ENCODE results near the gene TMEM106A.
A peak's percentile ranks its signal among the peaks of the same experiment; 100 is the strongest.
"Not testable (repeated sequence)": the region's sequence is repeated elsewhere in the genome, so short reads cannot be mapped to it uniquely, and the experiment has no call there.

TMEM106A gene

DNA sequence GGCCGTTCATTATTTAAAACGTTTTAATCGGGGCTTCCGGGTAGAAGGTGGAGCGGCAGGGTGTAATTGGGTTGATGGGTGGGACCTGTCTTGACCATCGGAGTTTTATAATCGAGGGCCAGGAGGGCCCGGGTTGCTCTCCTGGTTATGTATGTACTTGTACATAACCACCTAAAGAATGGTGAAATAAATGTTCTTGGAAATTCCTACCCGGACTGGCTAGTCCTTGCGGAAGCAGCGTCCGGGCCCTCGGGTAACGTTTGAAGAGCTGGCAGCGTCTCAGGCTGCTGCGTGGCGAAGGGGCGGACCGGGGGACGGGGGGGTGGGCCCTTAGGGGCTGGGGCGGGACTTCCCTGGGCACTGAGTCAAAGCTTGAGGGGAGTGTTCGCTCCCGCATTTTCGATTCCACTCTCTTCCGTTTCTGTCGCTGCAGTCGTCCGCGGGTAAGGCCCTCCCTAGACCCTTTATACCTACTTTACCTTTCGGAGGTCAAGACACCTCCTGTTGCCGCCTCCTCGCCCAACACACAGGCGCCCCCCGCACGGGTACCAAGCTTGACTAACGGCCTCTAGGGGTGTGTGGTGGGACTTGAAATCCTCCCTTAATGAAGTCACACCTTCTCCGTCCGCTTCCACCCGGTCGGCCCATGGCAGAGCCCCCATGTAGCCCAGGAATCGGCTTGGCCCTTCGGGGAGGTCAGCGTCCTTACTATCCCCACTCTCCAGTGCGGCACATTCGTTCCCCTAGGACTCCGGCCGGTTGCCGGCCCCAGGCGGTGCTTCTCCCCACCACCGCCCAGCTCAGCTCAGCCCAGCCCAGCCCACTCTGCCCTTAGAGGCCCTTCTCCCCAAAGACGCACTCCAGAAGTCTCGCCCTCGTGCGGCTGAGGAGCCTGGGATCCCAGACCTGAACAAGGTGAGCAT is at the start of gene TMEM106A:
TMEM106A (plus strand) TSS at position 396 of the 923 bp plus-strand sequence. CDS start 1,167 bp downstream, outside the sequence.
- peak within 1 kb of the TSS; percentile 75 for H3K4me3 ChIP-seq (ENCODE audit: low read depth, low read length)
- peak within 1 kb of the TSS; percentile 72 for H3K9ac ChIP-seq (ENCODE audit: low read length)
- peak within 1 kb of the TSS; percentile 15; the same call in 1 of the 2 replicates for H3K27ac ChIP-seq (ENCODE audit: low read depth, low read length)
- no peaks in the 10 kb centered on the region for H3K27me3 ChIP-seq (ENCODE audit: control insufficient read depth, insufficient read depth, low read length)
- peaks cover 18% of the 10 kb centered on the region for H3K36me3 ChIP-seq (ENCODE audit: control insufficient read depth, insufficient read depth, low read length)
- peaks cover 15% of the 10 kb centered on the region for H3K4me1 ChIP-seq (ENCODE audit: control insufficient read depth, insufficient read depth, low read length)
- no peaks in the 10 kb centered on the region for H3K9me3 ChIP-seq (ENCODE audit: control insufficient read depth, insufficient read depth, low read depth, low read length)

DNA sequence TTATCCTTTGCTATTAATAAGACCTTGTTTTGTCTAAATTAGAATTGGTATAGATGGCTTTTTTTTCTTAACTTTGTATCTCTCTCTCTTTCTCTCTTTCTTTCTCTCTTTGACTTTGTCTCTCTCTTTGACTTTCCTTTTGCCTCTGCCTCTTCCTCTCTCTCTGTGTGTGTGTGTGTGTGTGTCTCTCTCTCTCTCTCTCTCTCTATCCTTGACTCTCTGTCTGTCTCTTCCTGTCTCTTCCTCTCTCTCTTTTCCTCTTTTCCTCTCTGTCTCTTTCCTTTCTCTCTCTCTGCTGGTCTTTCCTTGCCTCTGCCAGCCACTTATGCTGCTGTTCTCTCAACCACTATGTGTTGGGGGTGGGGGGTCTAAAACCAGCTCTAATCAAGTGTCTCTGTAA is 45.7 kb upstream of the TMEM106A start:
- H3K4me3 ChIP-seq (ENCODE audit: low read depth, low read length); H3K36me3 ChIP-seq (ENCODE audit: control insufficient read depth, insufficient read depth, low read length); H3K9me3 ChIP-seq (ENCODE audit: control insufficient read depth, insufficient read depth, low read depth, low read length); H3K4me1 ChIP-seq (ENCODE audit: control insufficient read depth, insufficient read depth, low read length); H3K9ac ChIP-seq (ENCODE audit: low read length); H3K27me3 ChIP-seq (ENCODE audit: control insufficient read depth, insufficient read depth, low read length); H3K27ac ChIP-seq (ENCODE audit: low read depth, low read length): not testable (repeated sequence)

GRCh38 chr17:43169561-43170139 is 42.0 kb upstream of the TMEM106A start:
- Histone ChIP-seq H3K4me1 (ENCODE audit: control insufficient read depth, insufficient read depth, low read length) (peaks cover 8% of the 10 kb centered on the region), H3K4me3 (ENCODE audit: low read depth, low read length) (peak overlapping the region; percentile 86), H3K27ac (ENCODE audit: low read depth, low read length) (peak overlapping the region; percentile 13; the same call in 1 of the 2 replicates), H3K27me3 (ENCODE audit: control insufficient read depth, insufficient read depth, low read length) (no peaks in the 10 kb centered on the region), H3K36me3 (ENCODE audit: control insufficient read depth, insufficient read depth, low read length) (no peaks in the 10 kb centered on the region), H3K9ac (ENCODE audit: low read length) (peak overlapping the region; percentile 83), H3K9me3 (ENCODE audit: control insufficient read depth, insufficient read depth, low read depth, low read length) (no peaks in the 10 kb centered on the region)

GRCh38 chr17:43170140-43170765 is 41.4 kb upstream of the TMEM106A start:
- Histone ChIP-seq H3K4me3 (ENCODE audit: low read depth, low read length) (peak overlapping the region; percentile 86), H3K9ac (ENCODE audit: low read length) (peak overlapping the region; percentile 83), H3K9me3 (ENCODE audit: control insufficient read depth, insufficient read depth, low read depth, low read length) (no peaks in the 10 kb centered on the region), H3K27me3 (ENCODE audit: control insufficient read depth, insufficient read depth, low read length) (no peaks in the 10 kb centered on the region), H3K36me3 (ENCODE audit: control insufficient read depth, insufficient read depth, low read length) (no peaks in the 10 kb centered on the region), H3K27ac (ENCODE audit: low read depth, low read length) (peak overlapping the region; percentile 52), H3K4me1 (ENCODE audit: control insufficient read depth, insufficient read depth, low read length) (peaks cover 8% of the 10 kb centered on the region)

- no peaks in the 10 kb centered on the region for H3K27me3 ChIP-seq (ENCODE audit: control insufficient read depth, insufficient read depth, low read length)
- peak within 1 kb of the TSS; percentile 52 for H3K27ac ChIP-seq (ENCODE audit: low read depth, low read length)
- H3K4me1 ChIP-seq (ENCODE audit: control insufficient read depth, insufficient read depth, low read length): peaks cover 8% of the 10 kb centered on the region
Observed at GRCh38 chr17:43170766-43171585, 40.7 kb upstream of the TMEM106A start, which contains the start of gene NBR1. NBR1 (plus strand) TSS chr17:43171214; CDS start chr17:43175800, 4,586 bp downstream.

GRCh38 chr17:43171586-43172487 is 39.8 kb upstream of the TMEM106A start:
- H3K9me3 ChIP-seq (ENCODE audit: control insufficient read depth, insufficient read depth, low read depth, low read length): no peaks in the 10 kb centered on the region
- H3K4me3 ChIP-seq (ENCODE audit: low read depth, low read length): peak overlapping the region; percentile 86
- no peaks in the 10 kb centered on the region for H3K27me3 ChIP-seq (ENCODE audit: control insufficient read depth, insufficient read depth, low read length)
- H3K27ac ChIP-seq (ENCODE audit: low read depth, low read length): peak overlapping the region; percentile 16; the same call in 1 of the 2 replicates
- H3K36me3 ChIP-seq (ENCODE audit: control insufficient read depth, insufficient read depth, low read length): peaks cover 13% of the 10 kb centered on the region
- H3K4me1 ChIP-seq (ENCODE audit: control insufficient read depth, insufficient read depth, low read length): peaks cover 8% of the 10 kb centered on the region
- peak overlapping the region; percentile 83 for H3K9ac ChIP-seq (ENCODE audit: low read length)

More at GRCh38 chr17:43170766-43171585, 40.7 kb upstream of the TMEM106A start, which contains the start of gene NBR1:
- Histone ChIP-seq H3K9me3 (ENCODE audit: control insufficient read depth, insufficient read depth, low read depth, low read length) (no peaks in the 10 kb centered on the region), H3K9ac (ENCODE audit: low read length) (peak within 1 kb of the TSS; percentile 83), H3K36me3 (ENCODE audit: control insufficient read depth, insufficient read depth, low read length) (peaks cover 5% of the 10 kb centered on the region; the same call in 1 of the 2 replicates), H3K4me3 (ENCODE audit: low read depth, low read length) (peak within 1 kb of the TSS; percentile 86)

DNA sequence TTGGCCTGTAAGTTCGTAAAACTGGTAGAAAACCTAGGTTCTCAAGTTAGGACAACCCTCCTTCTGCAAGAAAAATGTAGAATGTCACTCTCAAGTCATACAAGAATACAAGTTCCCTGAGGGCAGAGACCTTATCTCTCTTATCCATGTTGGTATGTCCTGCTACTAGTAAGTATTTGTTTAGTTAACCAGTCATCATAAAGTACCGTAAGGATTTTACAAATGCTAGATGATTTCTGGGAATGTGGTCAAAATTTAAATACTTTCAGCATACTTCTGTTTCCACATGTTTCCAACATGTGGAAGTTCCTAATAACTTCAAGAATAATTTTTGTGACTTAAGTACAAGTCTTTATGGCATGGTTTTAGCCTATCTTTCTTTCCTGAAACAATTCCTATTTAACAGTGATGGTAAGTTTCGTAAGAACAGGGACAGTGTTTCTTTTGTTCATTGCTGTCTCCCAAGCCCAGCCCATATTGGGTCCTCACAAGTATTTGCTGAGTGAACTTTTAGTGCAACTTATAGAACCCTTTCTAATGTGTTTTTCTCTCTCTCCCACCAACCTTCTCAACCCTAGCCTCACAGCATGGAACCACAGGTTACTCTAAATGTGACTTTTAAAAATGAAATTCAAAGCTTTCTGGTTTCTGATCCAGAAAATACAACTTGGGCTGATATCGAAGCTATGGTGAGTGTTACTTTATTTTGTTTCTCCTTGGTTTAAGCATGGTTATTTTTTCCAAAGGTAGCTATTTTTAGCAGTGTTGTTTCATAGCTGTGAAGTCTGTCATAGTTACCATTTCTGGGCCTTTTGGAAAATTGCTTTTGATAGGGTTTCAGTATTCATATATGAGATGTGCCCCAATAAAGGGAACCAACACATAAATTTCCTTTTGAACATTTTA is 36.2 kb upstream of the TMEM106A start:
- no peak overlapping the region for H3K4me3 ChIP-seq (ENCODE audit: low read depth, low read length)
- H3K27me3 ChIP-seq (ENCODE audit: control insufficient read depth, insufficient read depth, low read length): no peaks in the 10 kb centered on the region
- H3K9me3 ChIP-seq (ENCODE audit: control insufficient read depth, insufficient read depth, low read depth, low read length): no peaks in the 10 kb centered on the region
- H3K9ac ChIP-seq (ENCODE audit: low read length): no peak overlapping the region
- H3K36me3 ChIP-seq (ENCODE audit: control insufficient read depth, insufficient read depth, low read length): peaks cover 42% of the 10 kb centered on the region
- peaks cover 8% of the 10 kb centered on the region for H3K4me1 ChIP-seq (ENCODE audit: control insufficient read depth, insufficient read depth, low read length)
- H3K27ac ChIP-seq (ENCODE audit: low read depth, low read length): no peak overlapping the region

DNA sequence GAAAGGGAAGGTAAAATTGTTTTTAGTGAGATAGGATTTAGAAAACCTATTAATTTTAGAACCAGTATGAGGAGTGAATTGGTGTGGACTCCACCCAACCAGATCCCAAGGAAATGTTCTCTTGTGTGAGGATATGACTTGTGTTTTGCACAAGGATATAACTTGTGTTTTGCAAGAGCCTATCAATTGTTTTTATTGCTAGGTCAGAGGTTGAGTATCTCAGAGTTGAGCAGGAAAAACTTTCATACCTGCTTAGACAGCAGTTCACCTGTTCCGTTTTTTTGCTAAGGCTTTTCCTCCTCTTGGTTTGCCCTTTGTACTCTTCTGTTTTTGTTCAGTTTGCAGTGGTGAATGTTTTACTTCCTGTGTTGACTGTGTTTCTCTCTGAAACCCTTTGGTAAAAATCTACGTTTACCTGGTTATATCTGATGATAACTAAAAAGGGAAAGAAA is 35.5 kb upstream of the TMEM106A start:
- Histone ChIP-seq H3K4me3 (ENCODE audit: low read depth, low read length) (no peak overlapping the region), H3K36me3 (ENCODE audit: control insufficient read depth, insufficient read depth, low read length) (peaks cover 46% of the 10 kb centered on the region), H3K4me1 (ENCODE audit: control insufficient read depth, insufficient read depth, low read length) (peaks cover 8% of the 10 kb centered on the region), H3K9me3 (ENCODE audit: control insufficient read depth, insufficient read depth, low read depth, low read length) (no peaks in the 10 kb centered on the region), H3K27ac (ENCODE audit: low read depth, low read length) (no peak overlapping the region), H3K9ac (ENCODE audit: low read length) (no peak overlapping the region), H3K27me3 (ENCODE audit: control insufficient read depth, insufficient read depth, low read length) (no peaks in the 10 kb centered on the region)

DNA sequence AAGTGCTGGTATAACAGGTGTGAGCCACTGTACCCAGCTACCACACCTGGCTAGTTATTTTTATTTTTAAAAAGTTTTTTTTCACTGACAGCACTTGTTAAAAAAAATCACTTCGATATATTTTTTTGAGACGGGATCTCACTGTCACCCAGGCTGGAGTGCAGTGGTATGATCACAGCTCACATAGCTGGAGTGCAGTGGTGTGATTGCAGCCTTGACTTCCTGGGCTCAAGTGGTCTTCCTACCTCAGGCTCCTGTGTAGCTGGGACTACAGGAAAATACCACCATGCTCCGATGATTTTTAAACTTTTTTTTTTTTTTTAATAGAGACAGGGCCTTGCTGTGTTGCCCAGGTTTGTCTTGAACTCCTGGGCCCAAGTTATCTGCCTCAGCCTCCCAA is 27.8 kb upstream of the TMEM106A start:
- Histone ChIP-seq H3K9me3 (ENCODE audit: control insufficient read depth, insufficient read depth, low read depth, low read length) (no peaks in the 10 kb centered on the region), H3K4me3 (ENCODE audit: low read depth, low read length) (no peak overlapping the region), H3K27me3 (ENCODE audit: control insufficient read depth, insufficient read depth, low read length) (no peaks in the 10 kb centered on the region), H3K4me1 (ENCODE audit: control insufficient read depth, insufficient read depth, low read length) (no peaks in the 10 kb centered on the region), H3K27ac (ENCODE audit: low read depth, low read length) (no peak overlapping the region), H3K9ac (ENCODE audit: low read length) (no peak overlapping the region), H3K36me3 (ENCODE audit: control insufficient read depth, insufficient read depth, low read length) (peaks cover 36% of the 10 kb centered on the region)

Measured in HUES6 (cell line).